Cardiac atrium fibroblast (primary cell): ENCODE measurements around the gene TMA7. TPM values are rescaled to one million over a fixed set of nuclear protein-coding genes. Genes with fewer than 3 reads are reported as not detected.

Source experiments
- total RNA-seq: library from RNA; depleted of rRNA; stranded (reverse); fragments of >200 nt; gene quantifications from 2 replicates; pipeline ENCODE4 v1.2.3, GENCODE V29; 2015

The TMA7 gene
- 270 and 350 TPM in 2 replicates for total RNA-seq

GRCh38 chr3:48439820-48440589 is at the start of gene TMA7, which contains the start of gene CCDC51:
TMA7 (plus strand) TSS chr3:48440257; CDS start chr3:48440297, 40 bp downstream.
CCDC51 (minus strand) TSS chr3:48440119; CDS start chr3:48435128, 4,991 bp downstream.

GRCh38 chr3:48429960-48430707 is 9.9 kb upstream of the TMA7 start, which contains the start of gene PLXNB1:
PLXNB1 (minus strand) TSS chr3:48430086; CDS start chr3:48424611, 5,475 bp downstream.

DNA sequence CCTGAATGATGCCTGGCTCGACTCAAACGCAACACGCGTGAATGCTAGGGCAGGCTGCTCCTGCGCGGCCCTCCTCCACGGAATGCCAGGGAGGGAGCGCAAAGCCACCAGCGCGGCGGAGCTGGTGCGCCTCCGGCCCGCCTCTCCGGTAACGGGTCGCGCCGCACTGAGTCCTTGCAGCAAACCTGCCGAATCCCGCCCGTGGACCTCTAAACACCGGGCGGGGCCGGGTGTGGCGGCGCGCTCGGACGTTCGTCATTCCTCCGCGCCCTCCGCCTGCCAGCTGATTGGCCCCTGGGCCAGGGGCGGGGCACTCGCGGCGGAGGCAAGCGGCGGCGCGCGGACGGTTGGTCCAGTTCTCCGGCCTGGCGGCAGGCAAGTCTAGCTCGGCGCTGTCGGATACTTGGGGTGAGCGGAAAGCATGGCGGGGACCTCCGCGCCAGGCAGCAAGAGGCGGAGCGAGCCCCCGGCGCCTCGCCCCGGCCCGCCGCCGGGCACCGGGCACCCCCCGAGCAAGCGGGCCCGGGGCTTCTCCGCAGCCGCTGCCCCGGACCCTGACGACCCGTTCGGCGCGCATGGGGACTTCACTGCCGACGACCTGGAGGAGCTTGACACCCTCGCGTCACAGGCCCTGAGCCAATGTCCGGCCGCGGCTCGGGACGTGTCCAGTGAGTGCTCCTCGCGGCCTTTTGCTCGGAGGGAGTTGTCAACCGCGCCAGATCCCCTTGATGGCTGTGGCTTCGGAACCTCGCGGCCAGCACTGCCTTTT is 6.6 kb downstream of the TMA7 start, which contains the start of gene ATRIP:
Gene ATRIP, plus strand, starts transcription at position 313 of the 769 bp plus-strand sequence. Its CDS starts 109 bp downstream, at position 422.

Other genes with a start within 250 kb of the TMA7 start
- 4.4 TPM in 1 of 2 replicates, not detected in the other for gene CAMP, start 216.8 kb upstream of the TMA7 start, total RNA-seq
- 2.4 and 2.7 TPM in 2 replicates for gene ZNF589, start 199.2 kb upstream of the TMA7 start, total RNA-seq
- 20.2 and 22.4 TPM in 2 replicates for gene NME6, start 138.9 kb upstream of the TMA7 start, total RNA-seq
- gene SPINK8, start 106.6 kb upstream of the TMA7 start, total RNA-seq: not detected in 2 replicates
- gene FBXW12, start 68.0 kb upstream of the TMA7 start, total RNA-seq: not detected in 2 replicates
- 9.2 and 20.9 TPM in 2 replicates for gene PLXNB1, start 10.2 kb upstream of the TMA7 start, total RNA-seq
- 8.3 and 18.3 TPM in 2 replicates for gene CCDC51, start 138 bp upstream of the TMA7 start, total RNA-seq
- gene ATRIP, start 6.5 kb downstream of the TMA7 start, total RNA-seq: 3.9 and 4.9 TPM in 2 replicates
- gene SHISA5, start 63.9 kb downstream of the TMA7 start, total RNA-seq: 136 and 163 TPM in 2 replicates
- 35.4 and 41.0 TPM in 2 replicates for gene PFKFB4, start 116.5 kb downstream of the TMA7 start, total RNA-seq
- gene UCN2, start 123.5 kb downstream of the TMA7 start, total RNA-seq: 1.6 and 1.9 TPM in 2 replicates
- gene COL7A1, start 155.1 kb downstream of the TMA7 start, total RNA-seq: 5.4 and 14.9 TPM in 2 replicates
- 172 and 199 TPM in 2 replicates for gene UQCRC1, start 169.4 kb downstream of the TMA7 start, total RNA-seq
- gene TMEM89, start 181.5 kb downstream of the TMA7 start, total RNA-seq: not detected in 2 replicates
- 40.6 and 42.9 TPM in 2 replicates for gene SLC26A6, start 195.2 kb downstream of the TMA7 start, total RNA-seq
- gene CELSR3, start 222.6 kb downstream of the TMA7 start, total RNA-seq: 1.9 and 2.5 TPM in 2 replicates
- 28.0 and 37.7 TPM in 2 replicates for gene NCKIPSD, start 245.7 kb downstream of the TMA7 start, total RNA-seq